IMR-90 (cell line): ENCODE measurements around the gene LRP1-AS. TPM values are rescaled to one million over a fixed set of nuclear protein-coding genes. Genes with fewer than 3 reads are reported as not detected.

Source experiments
- ATAC-seq: fragments of 200-7000 bp; cut with Tn5 transposase; 2 replicates; pipeline ENCODE4 v1.9.1; 2020; ENCODE audit warnings: low read depth, mild to moderate bottlenecking, moderate library complexity
- BruUV-seq: library from RNA; stranded (reverse); fragments of 400-500 nt; replicated peaks from 2 replicates; lab custom pipeline; 2021; lab: Mats Ljungman, UMichigan
- CTCF ChIA-PET: fragments of 300-600 bp; formaldehyde crosslinking; extraction: SDS; loops from one replicate; lab custom pipeline; 2021; ENCODE audit warnings: antibody characterized with exemption; lab: Yijun Ruan, JAX
- POLR2A ChIA-PET: fragments of 300-600 bp; sonication (Branson Sonifier 250); formaldehyde crosslinking; loops from one replicate; lab custom pipeline; 2022; ENCODE audit warnings: antibody characterized with exemption; ENCODE audit not compliant: unreplicated experiment; lab: Charles Lee
- DNase-seq: peaks from one replicate; pipeline ENCODE4 v3.0.0; 2013
- H2AFZ ChIP-seq: replicated peaks from 2 replicates; pipeline ENCODE3; 2013; ENCODE audit warnings: low read length, mild to moderate bottlenecking; ENCODE audit not compliant: poor library complexity
- H2AK5ac ChIP-seq: 2 replicates; pipeline ENCODE4 v1.6.1; 2013; ENCODE audit warnings: low read depth, low read length, inconsistent platforms
- H2AK9ac ChIP-seq: replicated peaks from 2 replicates; pipeline ENCODE3; 2013; ENCODE audit warnings: mild to moderate bottlenecking, low read depth, low read length, moderate library complexity; ENCODE audit not compliant: poor library complexity
- H2BK120ac ChIP-seq: 2 replicates; pipeline ENCODE4 v1.6.1; 2013; ENCODE audit warnings: low read depth, low read length, inconsistent platforms
- H2BK15ac ChIP-seq: 3 replicates; pipeline ENCODE4 v1.6.1; 2013; ENCODE audit warnings: low read depth, low read length, inconsistent platforms
- H2BK20ac ChIP-seq: 2 replicates; pipeline ENCODE4 v1.6.1; 2013; ENCODE audit warnings: low read depth, mild to moderate bottlenecking, inconsistent platforms, low read length, moderate library complexity
- H2BK5ac ChIP-seq: 2 replicates; pipeline ENCODE4 v1.6.1; 2013; ENCODE audit warnings: mild to moderate bottlenecking, low read depth, low read length, inconsistent platforms; ENCODE audit not compliant: poor library complexity, severe bottlenecking
- H3K14ac ChIP-seq: replicated peaks from 2 replicates; pipeline ENCODE4 v1.6.1; 2013; ENCODE audit warnings: low read depth, low read length, inconsistent platforms
- H3K18ac ChIP-seq: 2 replicates; pipeline ENCODE4 v1.6.1; 2013; ENCODE audit warnings: low read depth, low read length, control low read depth
- H3K23ac ChIP-seq: 2 replicates; pipeline ENCODE4 v1.6.1; 2013; ENCODE audit warnings: low read depth, low read length, inconsistent platforms
- H3K27ac ChIP-seq: 2 replicates; pipeline ENCODE4 v1.5.1; 2013; ENCODE audit warnings: mild to moderate bottlenecking, control low read depth, low read length; ENCODE audit not compliant: insufficient read depth
- H3K27me3 ChIP-seq: 2 replicates; pipeline ENCODE4 v1.6.1; 2013; ENCODE audit warnings: low read length; ENCODE audit not compliant: control insufficient read depth, insufficient read depth
- H3K36me3 ChIP-seq: 2 replicates; pipeline ENCODE4 v1.6.1; 2013; ENCODE audit warnings: low read length, mixed read lengths; ENCODE audit not compliant: control insufficient read depth, insufficient read depth
- H3K4ac ChIP-seq: 2 replicates; pipeline ENCODE4 v1.6.1; 2013; ENCODE audit warnings: low read depth, low read length, inconsistent platforms
- H3K4me1 ChIP-seq: 2 replicates; pipeline ENCODE4 v1.6.1; 2013; ENCODE audit warnings: low read length, mixed read lengths; ENCODE audit not compliant: control insufficient read depth, insufficient read depth
- H3K4me2 ChIP-seq: 2 replicates; pipeline ENCODE4 v1.6.1; 2013; ENCODE audit warnings: low read depth, mild to moderate bottlenecking, control low read depth, low read length, moderate library complexity
- H3K4me3 ChIP-seq: 2 replicates; pipeline ENCODE4 v1.5.1; 2013; ENCODE audit warnings: low read depth, mild to moderate bottlenecking, control low read depth, low read length, moderate library complexity; ENCODE audit not compliant: insufficient read depth
- H3K56ac ChIP-seq: 2 replicates; pipeline ENCODE4 v1.6.1; 2013; ENCODE audit warnings: low read length, inconsistent platforms; ENCODE audit not compliant: insufficient read depth; ENCODE audit errors: extremely low read depth
- H3K79me1 ChIP-seq, 2 experiments: 2 replicates each; pipeline ENCODE4 v1.6.1; 2013; ENCODE audit warnings: low read length in 2 of 2, inconsistent platforms in 1 of 2, low read depth in 1 of 2
- H3K9ac ChIP-seq: 2 replicates; pipeline ENCODE4 v1.6.1; 2013; ENCODE audit warnings: low read depth, low read length, control low read depth
- H3K9me1 ChIP-seq: 2 replicates; pipeline ENCODE4 v1.6.1; 2013; ENCODE audit warnings: low read length, inconsistent platforms; ENCODE audit not compliant: insufficient read depth
- H3K9me3 ChIP-seq: 2 replicates; pipeline ENCODE4 v1.6.1; 2013; ENCODE audit warnings: low read length; ENCODE audit not compliant: control insufficient read depth, insufficient read depth
- H4K20me1 ChIP-seq: 2 replicates; pipeline ENCODE4 v1.6.1; 2013; ENCODE audit warnings: low read length, inconsistent platforms; ENCODE audit not compliant: insufficient read depth
- H4K5ac ChIP-seq: 2 replicates; pipeline ENCODE4 v1.6.1; 2013; ENCODE audit warnings: mild to moderate bottlenecking, low read depth, low read length, control low read depth
- H4K8ac ChIP-seq, 2 experiments: 2 replicates each; pipeline ENCODE4 v1.6.1; 2013; ENCODE audit warnings: low read depth in 2 of 2, low read length in 2 of 2, control low read depth in 1 of 2, inconsistent platforms in 1 of 2
- H4K91ac ChIP-seq: 2 replicates; pipeline ENCODE4 v1.6.1; 2013; ENCODE audit warnings: low read depth, low read length, inconsistent platforms; ENCODE audit not compliant: insufficient read depth
- CEBPB ChIP-seq: IDR thresholded peaks from 2 replicates; pipeline ENCODE4 v1.6.1; 2012; ENCODE audit warnings: low read depth, low read length, improper control_type of control experiment
- CHD1 ChIP-seq: IDR thresholded peaks from 2 replicates; pipeline ENCODE4 v1.6.1; 2012; ENCODE audit warnings: low read depth, low read length, improper control_type of control experiment
- MAZ ChIP-seq: IDR thresholded peaks from 2 replicates; pipeline ENCODE4 v1.6.1; 2012; ENCODE audit warnings: low read depth, mild to moderate bottlenecking, low read length, improper control_type of control experiment, moderate library complexity, borderline replicate concordance
- RAD21 ChIP-seq: IDR thresholded peaks from 2 replicates; pipeline ENCODE4 v1.6.1; 2012; ENCODE audit warnings: low read length, improper control_type of control experiment
- RCOR1 ChIP-seq: IDR thresholded peaks from 2 replicates; pipeline ENCODE4 v1.6.1; 2012; ENCODE audit warnings: mild to moderate bottlenecking, low read length, improper control_type of control experiment; ENCODE audit not compliant: insufficient replicate concordance
- RFX5 ChIP-seq: IDR thresholded peaks from 2 replicates; pipeline ENCODE4 v1.8.0; 2012; ENCODE audit warnings: low read depth, mild to moderate bottlenecking, low read length, moderate library complexity
- WGBS, 2 experiments: methylation state at CpG; one replicate each; pipeline versions ENCODE4 v1.1.5 to v1.1.7; 2013; ENCODE audit warnings: missing lambda C conversion rate in 2 of 2; ENCODE audit not compliant: insufficient read length in 1 of 2; ENCODE audit errors: extremely low coverage in 2 of 2; 5-methylcytosine and 5-hydroxymethylcytosine counted together
- dilution Hi-C: fragments of 300-500 bp; cut with HindIII; formaldehyde crosslinking; loops from one replicate; pipeline ENCODE4 v1.14.3; 2018; ENCODE audit warnings: low sequenced_read_pairs; ENCODE audit not compliant: unreplicated experiment
- in situ Hi-C: fragments of 300-500 bp; cut with MboI; formaldehyde crosslinking; loops from 3 replicates; pipeline ENCODE4 v1.14.3; 2019; ENCODE audit warnings: low sequenced_read_pairs, inconsistent platforms, mixed read lengths
- intact Hi-C: fragments of 100-400 bp; cut with micrococcal nuclease; formaldehyde crosslinking; loops from 2 replicates; pipeline ENCODE4 v1.10.0; 2022
- polyA plus RNA-seq, 3 experiments: library from polyadenylated mRNA; depleted of rRNA; stranded (reverse); fragments of >200 nt; gene quantifications; 2 replicates each; pipeline ENCODE4 v1.2.3, GENCODE V29; 2012; ENCODE audit warnings: low replicate concordance in 1 of 3
- total RNA-seq: library from RNA; depleted of rRNA; stranded (reverse); fragments of >200 nt; gene quantifications from 2 replicates; pipeline ENCODE4 v1.2.3, GENCODE V29; 2012

Gene LRP1-AS
- total and polyA plus RNA-seq, 2 of the 4 experiments (the other 2 are of a cell fraction): not detected

DNA sequence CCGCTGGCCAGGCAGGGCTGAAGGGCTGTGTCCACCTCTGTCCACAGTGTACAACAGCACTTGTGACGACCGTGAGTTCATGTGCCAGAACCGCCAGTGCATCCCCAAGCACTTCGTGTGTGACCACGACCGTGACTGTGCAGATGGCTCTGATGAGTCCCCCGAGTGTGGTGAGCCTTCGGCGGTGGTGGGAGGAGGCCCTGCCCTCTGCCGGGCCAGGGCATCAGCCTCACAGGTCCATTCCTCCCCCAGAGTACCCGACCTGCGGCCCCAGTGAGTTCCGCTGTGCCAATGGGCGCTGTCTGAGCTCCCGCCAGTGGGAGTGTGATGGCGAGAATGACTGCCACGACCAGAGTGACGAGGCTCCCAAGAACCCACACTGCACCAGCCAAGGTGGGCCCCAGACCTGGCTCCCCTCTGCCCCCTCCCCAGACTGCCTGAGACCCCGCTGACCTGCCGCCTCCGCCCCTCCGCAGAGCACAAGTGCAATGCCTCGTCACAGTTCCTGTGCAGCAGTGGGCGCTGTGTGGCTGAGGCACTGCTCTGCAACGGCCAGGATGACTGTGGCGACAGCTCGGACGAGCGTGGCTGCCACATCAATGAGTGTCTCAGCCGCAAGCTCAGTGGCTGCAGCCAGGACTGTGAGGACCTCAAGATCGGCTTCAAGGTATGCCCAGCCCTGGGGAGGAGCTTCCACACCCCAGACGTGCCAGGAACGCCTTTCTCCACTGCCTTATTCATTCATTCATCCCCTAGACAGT lies 48.4 kb upstream of the LRP1-AS start:
- Histone ChIP-seq H3K27ac (no peak overlapping the region), H2AK9ac (peak overlapping the region; percentile 35), H2BK15ac (no peak overlapping the region), H4K8ac (no peak overlapping the region), H4K20me1 (peaks cover 15% of the 10 kb centered on the region), H4K5ac (no peak overlapping the region), H3K14ac (no peak overlapping the region), H3K4ac (no peak overlapping the region), H3K9ac (no peak overlapping the region), H3K4me3 (no peak overlapping the region), H3K23ac (no peak overlapping the region), H2BK20ac (no peak overlapping the region), H3K36me3 (peaks cover 100% of the 10 kb centered on the region), H2AK5ac (no peak overlapping the region), H3K9me1 (peaks cover 7% of the 10 kb centered on the region; the same call in 1 of the 2 replicates), H4K91ac (no peak overlapping the region), H3K4me1 (no peaks in the 10 kb centered on the region), H2BK5ac (no peak overlapping the region), H3K9me3 (no peaks in the 10 kb centered on the region), H3K4me2 (no peak overlapping the region), H3K79me1 (peaks cover 12 to 20% of the 10 kb centered on the region in 2 experiments), H2BK120ac (no peak overlapping the region), H3K27me3 (no peaks in the 10 kb centered on the region), H2AFZ (no peak overlapping the region), H3K18ac (no peak overlapping the region), H3K56ac (no peak overlapping the region)
- BruUV-seq: TSS peak; percentile 86
- CTCF ChIA-PET: no interaction called here
- no peak for TF ChIP-seq RFX5
- TF ChIP-seq RAD21: no peak
- TF ChIP-seq MAZ: no peak
- no peak for TF ChIP-seq CEBPB
- no peak for TF ChIP-seq RCOR1
- TF ChIP-seq CHD1: no peak
- in situ Hi-C loops (no loop called here), dilution Hi-C loops (no loop called here), intact Hi-C loops (no loop called here)
- POLR2A ChIA-PET: no interaction called here
- ATAC-seq (no peak), DNase-seq (no peak)
- WGBS, 2 experiments: 89% methylated on average over 24 of the region's 34 CpGs; no CpG with 5 or more reads in 1 of the 2 experiments
